Fibroblast of skin of right quadriceps (primary cell): Measurements from ENCODE around the gene RPUSD3.

Experiments used
- DNase-seq: peaks from one replicate; pipeline ENCODE4 v3.0.0-alpha.2; 2013

The RPUSD3 gene

DNA sequence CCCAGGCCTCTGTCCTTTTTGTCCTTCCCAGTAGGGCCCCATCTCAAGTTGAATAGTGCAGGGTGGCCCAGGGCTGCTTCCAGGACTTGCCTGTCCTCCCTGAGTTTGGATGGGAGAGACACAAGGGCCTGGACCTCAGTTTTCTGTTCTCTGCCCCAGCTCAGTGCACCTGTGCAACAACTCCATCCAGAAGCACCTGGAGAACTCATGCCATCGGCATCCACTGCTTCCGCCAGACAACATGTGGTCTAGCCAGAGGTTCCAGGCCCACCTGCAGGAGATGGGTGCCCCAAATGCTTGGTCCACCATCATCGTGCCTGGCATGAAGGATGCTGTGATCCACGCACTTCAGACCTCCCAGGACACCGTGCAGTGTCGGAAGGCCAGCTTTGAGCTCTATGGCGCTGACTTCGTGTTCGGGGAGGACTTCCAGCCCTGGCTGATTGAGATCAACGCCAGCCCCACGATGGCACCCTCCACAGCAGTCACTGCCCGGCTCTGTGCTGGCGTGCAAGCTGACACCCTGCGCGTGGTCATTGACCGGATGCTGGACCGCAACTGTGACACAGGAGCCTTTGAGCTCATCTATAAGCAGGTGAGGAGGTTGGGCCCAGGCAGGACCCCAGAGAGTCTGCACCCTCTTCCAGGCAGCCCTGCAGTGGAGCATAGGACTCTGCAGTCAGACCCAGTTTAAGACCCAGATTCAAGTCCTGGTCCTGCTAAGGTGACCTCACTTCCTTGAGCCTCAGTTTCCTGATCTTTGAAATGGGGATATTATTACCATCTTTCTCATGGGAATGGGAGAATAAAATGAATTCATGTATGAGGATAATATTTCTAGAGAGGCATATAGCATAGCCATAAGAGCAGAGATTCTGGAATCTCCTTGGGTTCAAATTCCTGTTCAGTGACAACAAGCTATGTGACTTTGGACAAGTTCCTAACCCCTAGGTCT lies 14.7 kb downstream of the RPUSD3 start:
- DNase-seq = no peak

DNA sequence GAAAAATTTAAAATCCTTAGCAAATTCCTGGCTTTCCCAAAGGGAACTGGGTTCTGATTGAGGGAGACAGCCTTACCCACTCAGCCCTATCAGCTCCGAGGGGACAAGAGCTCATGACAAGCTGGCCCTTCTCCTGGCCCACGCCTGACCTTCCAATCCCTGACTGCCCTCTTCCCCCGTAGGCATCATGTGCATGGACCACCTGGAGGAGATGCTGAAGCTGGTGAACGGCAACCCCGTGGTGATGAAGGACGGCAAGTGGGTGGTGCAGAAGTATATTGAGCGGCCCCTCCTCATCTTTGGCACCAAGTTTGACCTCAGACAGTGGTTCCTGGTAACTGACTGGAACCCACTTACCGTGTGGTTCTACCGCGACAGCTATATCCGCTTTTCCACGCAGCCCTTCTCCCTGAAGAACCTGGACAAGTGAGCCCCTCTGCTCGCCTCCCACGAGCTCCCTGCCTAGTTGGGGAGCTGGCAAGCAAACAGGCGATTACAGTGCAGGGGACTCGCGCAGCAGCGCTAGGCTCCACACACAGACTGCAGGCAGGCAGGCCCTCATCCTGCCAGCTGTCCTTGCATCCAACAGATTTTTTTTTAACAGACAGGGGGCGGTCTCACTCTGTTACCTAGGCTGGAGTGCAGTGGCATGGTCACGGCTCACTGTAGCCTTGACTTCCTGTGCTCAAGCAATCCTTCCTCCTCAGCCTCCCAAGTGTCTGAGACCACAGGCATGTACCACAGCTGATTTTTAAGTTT lies 16.8 kb downstream of the RPUSD3 start:
- no peak for DNase-seq

- DNase-seq = no peak
These were observed 18.3 kb downstream of the RPUSD3 start for GRCh38 chr3:9825451-9826040.

- no peak for DNase-seq
These were observed 22.9 kb downstream of the RPUSD3 start for GRCh38 chr3:9820946-9821345.

DNA sequence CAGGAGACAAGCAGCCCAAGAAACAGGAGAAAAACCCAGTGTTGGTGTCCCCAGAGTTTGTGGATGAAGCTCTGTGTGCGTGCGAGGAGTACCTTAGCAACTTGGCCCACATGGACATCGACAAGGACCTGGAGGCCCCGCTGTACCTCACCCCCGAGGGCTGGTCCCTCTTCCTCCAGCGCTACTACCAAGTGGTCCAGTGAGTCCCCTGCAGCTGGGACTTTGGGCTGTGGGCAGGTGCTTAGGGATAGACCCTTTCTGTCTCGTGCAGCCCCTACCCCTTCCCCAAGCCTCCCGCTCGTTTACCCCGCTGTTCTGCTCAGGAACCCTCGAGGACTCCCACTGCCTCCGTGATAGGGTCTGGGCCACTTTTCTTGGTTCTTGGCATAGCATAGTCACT lies 23.3 kb downstream of the RPUSD3 start:
- DNase-seq = no peak

- DNase-seq = no peak
These were observed 25.0 kb downstream of the RPUSD3 start for GRCh38 chr3:9818666-9819335.

- no peak for DNase-seq
These were observed 26.4 kb downstream of the RPUSD3 start for GRCh38 chr3:9817436-9817835.

DNA sequence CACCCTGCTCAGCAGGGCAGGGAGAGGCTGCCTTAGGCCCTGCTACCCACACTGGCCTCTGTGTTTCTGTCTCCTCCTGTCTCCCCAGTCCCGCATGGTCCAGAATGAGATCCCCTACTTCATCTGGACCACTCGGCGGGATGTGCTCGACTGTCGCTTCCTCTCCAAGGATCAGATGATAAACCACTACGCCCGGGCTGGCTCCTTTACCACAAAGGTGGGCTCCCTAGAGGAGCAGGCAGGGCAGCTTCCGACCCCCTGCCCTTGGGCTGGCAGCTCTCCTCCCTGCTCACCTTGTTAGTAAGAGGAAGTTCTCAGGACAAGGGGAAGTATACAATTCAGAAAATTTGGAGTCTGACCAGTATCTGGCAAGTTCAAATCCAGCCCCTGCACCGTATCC lies 27.8 kb downstream of the RPUSD3 start:
- no peak for DNase-seq

- DNase-seq = no peak
These were observed 30.8 kb downstream of the RPUSD3 start for GRCh38 chr3:9812870-9813483.

- DNase-seq = no peak
These were observed 33.0 kb downstream of the RPUSD3 start for GRCh38 chr3:9810846-9811245.

DNA sequence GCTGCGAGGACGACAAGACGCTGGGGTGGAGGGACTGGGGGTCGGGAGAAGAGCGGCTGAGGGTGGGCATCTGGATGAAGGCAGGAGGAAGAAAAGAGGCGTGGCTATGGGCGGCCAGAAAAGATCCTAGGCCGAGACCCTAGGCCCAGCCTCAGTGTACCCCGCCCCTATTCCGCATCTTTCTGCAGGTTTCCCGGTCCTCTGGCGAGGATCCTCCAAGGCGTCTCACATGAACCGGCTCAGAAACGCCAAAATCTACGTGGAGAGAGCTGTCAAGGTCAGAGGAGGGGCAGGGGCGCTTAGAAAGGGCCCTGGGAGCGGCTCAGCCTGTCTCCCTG lies 33.4 kb downstream of the RPUSD3 start:
- DNase-seq = no peak

GRCh38 chr3:9809615-9810432 lies 34.0 kb downstream of the RPUSD3 start, which contains the start of gene TTLL3:
Gene TTLL3 (plus strand): TSS chr3:9810262. CDS start chr3:9810662, 400 bp downstream.
- peak; percentile 56 for DNase-seq

DNA sequence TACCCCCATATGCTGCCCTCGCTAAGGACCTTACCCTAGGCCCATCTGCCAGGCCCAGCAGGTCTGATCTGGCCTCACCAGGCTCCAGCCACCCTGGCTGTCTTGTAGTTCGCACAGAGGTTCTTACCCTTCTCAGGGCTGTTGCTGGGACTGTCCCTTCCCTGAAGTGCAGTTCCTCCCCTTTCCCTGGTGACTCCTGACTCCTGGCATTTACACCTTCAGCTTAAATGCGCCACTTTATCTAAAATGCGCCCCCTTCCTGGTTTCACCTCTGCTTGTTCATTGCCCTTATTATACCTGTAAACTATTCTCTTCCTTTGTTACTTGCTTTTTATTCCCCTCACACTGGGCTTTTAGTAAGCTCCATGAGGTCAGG lies 34.6 kb downstream of the RPUSD3 start:
- DNase-seq = no peak

- peak; percentile 27 for DNase-seq
These were observed 35.3 kb downstream of the RPUSD3 start for GRCh38 chr3:9808345-9809037.

DNA sequence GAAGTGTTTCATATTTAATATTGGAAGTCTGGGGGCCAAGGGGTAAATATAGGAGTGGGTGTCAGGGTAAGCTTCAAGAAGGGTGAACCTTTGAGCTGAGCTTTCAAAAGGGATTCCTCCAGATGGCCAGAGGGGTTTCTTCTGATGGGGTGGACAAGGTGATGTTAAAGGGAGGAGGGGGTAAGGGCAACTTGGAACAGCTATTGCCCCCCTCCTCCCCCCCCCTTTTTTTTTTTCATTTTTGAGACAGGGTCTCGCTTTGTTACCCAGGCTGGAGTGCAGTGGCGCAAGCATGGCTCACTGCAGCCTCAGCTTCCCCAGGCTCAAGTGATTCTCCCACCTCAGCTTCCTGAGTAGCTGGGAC lies 35.8 kb downstream of the RPUSD3 start:
- DNase-seq = no peak

DNA sequence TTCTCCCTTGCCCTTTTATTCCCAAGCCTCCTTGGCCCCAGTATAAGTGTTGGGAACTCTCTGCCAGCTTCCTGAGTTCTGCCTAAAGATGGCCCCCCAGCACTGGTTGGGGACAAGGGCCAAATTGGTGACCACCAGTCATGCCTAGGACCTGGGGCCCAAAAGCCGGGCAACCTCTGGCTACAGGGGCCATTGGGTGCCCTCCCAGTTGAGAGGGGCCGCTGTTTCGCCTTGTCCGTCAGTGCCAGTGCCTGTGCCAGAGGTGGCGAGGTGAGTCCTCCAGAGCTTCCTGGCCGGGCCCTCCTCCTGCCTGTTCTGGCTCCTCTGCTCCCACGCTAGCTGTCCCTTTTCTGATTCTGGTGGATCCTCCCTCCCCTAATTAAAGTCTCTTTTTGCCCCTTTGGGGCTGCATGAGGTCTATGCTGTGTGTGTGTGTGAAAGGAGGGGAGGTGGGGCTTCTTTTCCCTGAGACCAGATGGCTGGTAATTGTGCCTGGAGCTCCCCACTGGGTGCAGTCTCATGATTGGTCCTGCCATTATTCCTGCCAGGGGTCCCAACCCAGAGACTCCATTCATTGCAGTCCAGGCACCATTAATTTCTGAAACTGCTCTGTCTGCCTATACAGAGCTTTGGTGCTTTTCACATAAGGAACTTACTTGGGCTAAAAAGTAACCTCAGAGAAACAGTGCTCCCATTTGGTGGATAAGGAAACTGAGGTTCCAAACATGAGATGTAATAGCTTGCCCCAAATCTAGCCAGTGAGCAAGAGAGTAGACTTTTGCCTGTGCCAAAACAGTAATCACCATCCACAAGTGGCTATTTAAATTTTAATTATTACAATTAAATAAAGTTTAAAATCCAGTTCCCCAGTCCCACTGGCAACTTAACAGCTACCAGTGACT lies 36.9 kb downstream of the RPUSD3 start:
- no peak for DNase-seq

DNA sequence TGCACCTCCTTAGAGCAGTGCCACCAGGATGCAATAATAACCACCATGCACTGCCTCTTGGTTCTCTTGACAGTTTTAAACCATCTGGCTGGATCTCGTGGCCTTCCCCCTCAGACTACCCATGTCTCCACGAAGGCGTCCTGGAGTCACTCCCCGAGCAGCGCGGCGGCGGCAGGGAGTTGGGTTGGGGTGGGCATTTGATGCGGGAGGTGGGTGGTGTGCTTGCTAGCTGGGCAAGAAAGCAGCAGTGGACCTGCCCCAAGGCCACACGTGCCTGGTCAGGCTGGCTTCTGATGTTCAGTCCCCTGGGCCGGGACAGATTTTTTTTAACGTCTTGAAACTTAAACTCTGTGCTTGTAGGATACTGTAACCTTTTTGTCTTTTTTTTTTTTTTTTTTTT lies 37.7 kb downstream of the RPUSD3 start:
- DNase-seq = no peak

- DNase-seq = no peak
These were observed 38.8 kb downstream of the RPUSD3 start for GRCh38 chr3:9804996-9805395.

- DNase-seq = no peak
These were observed 40.3 kb downstream of the RPUSD3 start for GRCh38 chr3:9803494-9803893.

DNA sequence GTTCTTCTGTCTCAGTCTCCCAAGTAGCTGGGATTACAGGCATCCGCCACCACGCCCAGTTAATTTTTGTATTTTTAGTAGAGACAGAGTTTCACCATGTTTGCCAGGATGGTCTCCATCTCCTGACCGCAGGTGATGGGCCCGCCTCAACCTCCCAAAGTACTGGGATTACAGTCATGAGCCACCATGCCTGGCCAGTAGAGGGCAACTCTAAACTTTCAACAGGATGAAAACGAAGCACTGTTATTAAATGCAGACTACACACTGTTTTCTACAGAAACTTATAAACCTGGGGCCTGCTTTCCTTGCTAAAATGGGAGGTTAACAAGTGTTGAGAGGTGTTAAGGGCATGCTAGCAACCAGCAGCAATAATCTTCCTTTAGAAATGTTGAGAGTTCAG lies 43.3 kb downstream of the RPUSD3 start:
- DNase-seq = no peak
